CD4-positive, alpha-beta T cell (primary cell): ENCODE measurements around the gene TGM1. TPM values are rescaled to one million over a fixed set of nuclear protein-coding genes. Genes with fewer than 3 reads are reported as not detected.

Experiments used
- ATAC-seq: fragments of 200-7000 bp; cut with Tn5 transposase; one replicate; pipeline ENCODE4 v1.10.0; 2022; ENCODE audit warnings: mild to moderate bottlenecking; ENCODE audit not compliant: poor library complexity
- CTCF ChIA-PET: fragments of 350-600 bp; sonication (Branson Sonifier 250); formaldehyde crosslinking; loops from one replicate; lab custom pipeline; 2021; ENCODE audit warnings: antibody characterized with exemption, inconsistent platforms; lab: Charles Lee
- POLR2A ChIA-PET: fragments of 350-600 bp; sonication (Branson Sonifier 250); formaldehyde crosslinking; loops from one replicate; lab custom pipeline; 2021; ENCODE audit warnings: antibody characterized with exemption, inconsistent platforms; lab: Charles Lee
- DNase-seq, 14 experiments: peaks; one replicate each; pipeline ENCODE4 v3.0.0-alpha.2; 2013 to 2020; ENCODE audit warnings: mixed read lengths in 2 of 14
- H3K27ac ChIP-seq, 2 donors: one replicate each; pipeline versions ENCODE4 v1.5.1 to v1.7.0; 2013; ENCODE audit warnings: low read length in 2 of 2, low read depth in 1 of 2, mild to moderate bottlenecking in 1 of 2
- H3K27me3 ChIP-seq, 2 experiments: 1 replicate in 1 of 2; 2 replicates in 1 of 2; pipeline versions ENCODE4 v1.6.1 to v1.7.0; 2013; ENCODE audit warnings: low read length in 2 of 2, control low read depth in 1 of 2, mild to moderate bottlenecking in 1 of 2, moderate library complexity in 1 of 2; ENCODE audit not compliant: insufficient read depth in 2 of 2, control insufficient read depth in 1 of 2
- H3K36me3 ChIP-seq: one replicate; pipeline ENCODE4 v1.6.1; 2013; ENCODE audit warnings: low read length, control low read depth; ENCODE audit not compliant: insufficient read depth
- H3K4me1 ChIP-seq: one replicate; pipeline ENCODE4 v1.6.1; 2013; ENCODE audit warnings: low read length, control low read depth; ENCODE audit not compliant: insufficient read depth
- H3K4me3 ChIP-seq: one replicate; pipeline ENCODE4 v1.5.1; 2013; ENCODE audit warnings: mild to moderate bottlenecking, low read length, moderate library complexity
- H3K9me3 ChIP-seq, 2 experiments: 1 replicate in 1 of 2; 2 replicates in 1 of 2; pipeline versions ENCODE4 v1.6.1 to v1.7.0; 2013; ENCODE audit warnings: low read length in 2 of 2, mild to moderate bottlenecking in 2 of 2, control low read depth in 1 of 2, moderate library complexity in 1 of 2; ENCODE audit not compliant: control insufficient read depth in 1 of 2, insufficient read depth in 1 of 2
- H3K27ac Mint-ChIP-seq: one replicate; pipeline ENCODE4 v1.8.0; 2020; ENCODE audit warnings: mixed read lengths
- H3K27me3 Mint-ChIP-seq: one replicate; pipeline ENCODE4 v1.8.0; 2021; ENCODE audit warnings: mixed read lengths
- H3K36me3 Mint-ChIP-seq: one replicate; pipeline ENCODE4 v1.8.0; 2021; ENCODE audit warnings: low read depth, mixed read lengths
- H3K4me1 Mint-ChIP-seq: one replicate; pipeline ENCODE4 v1.8.0; 2021; ENCODE audit warnings: low read depth, mixed read lengths
- H3K4me3 Mint-ChIP-seq: one replicate; pipeline ENCODE4 v1.8.0; 2020; ENCODE audit warnings: mild to moderate bottlenecking, mixed read lengths
- H3K9me3 Mint-ChIP-seq: one replicate; pipeline ENCODE4 v1.8.0; 2020; ENCODE audit warnings: mixed read lengths
- intact Hi-C, 2 experiments: fragments of 100-400 bp; cut with DNase I in 1 of 2; cut with micrococcal nuclease in 1 of 2; formaldehyde crosslinking; loops; one replicate each; pipeline versions ENCODE4 v1.15.1 to v1.9.0; 2023 to 2025; cut with DNase I, micrococcal nuclease
- total RNA-seq, 174 experiments: library from RNA in 2 of 174; stranded (reverse) in 2 of 174; gene quantifications; one replicate each; pipeline ENCODE4 v1.2.3 and lab custom pipeline; 2021 to 2026
- TF ChIP-seq, protein P1 (sequence below): fragments of 200-600 bp; IDR thresholded peaks from one replicate; pipeline ENCODE4 v1.8.0; 2022; ENCODE audit warnings: antibody characterized with exemption, mild to moderate bottlenecking

TGM1 gene
- total RNA-seq, 2 experiments from 2014 or later, result 3.5 to 3.9 TPM

DNA sequence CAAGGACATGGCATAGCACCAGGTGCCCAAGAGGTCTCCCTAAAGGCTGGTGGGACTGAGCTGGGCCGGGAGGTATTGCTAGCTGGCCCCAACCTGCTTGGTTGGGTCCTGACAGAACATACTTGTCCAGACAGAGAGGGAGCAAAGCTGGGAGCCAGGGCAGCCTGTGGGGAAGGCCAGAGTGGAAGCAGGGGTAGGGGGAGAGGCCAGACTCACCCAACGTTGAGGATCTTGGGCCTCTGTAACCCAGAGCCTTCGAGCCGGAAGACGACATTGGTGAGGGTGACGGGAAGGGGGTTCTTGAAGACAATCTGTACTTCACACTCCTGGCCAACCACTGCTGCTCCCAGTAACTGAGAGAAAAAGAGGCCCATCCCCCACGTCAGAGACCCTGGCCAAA lies 9.0 kb downstream of the TGM1 start:
- peaks cover 41% of the 10 kb centered on the region for H3K36me3 Mint-ChIP-seq
- no peak for ATAC-seq
- intact Hi-C loops, result no loop called here
- no peaks in the 10 kb centered on the region for H3K9me3 Mint-ChIP-seq
- no peak for DNase-seq
- H3K4me3 Mint-ChIP-seq, result no peak overlapping the region
- no peaks in the 10 kb centered on the region for H3K4me1 ChIP-seq
- H3K27ac Mint-ChIP-seq, result no peak overlapping the region
- no peaks in the 10 kb centered on the region for H3K9me3 ChIP-seq
- H3K4me3 ChIP-seq, result no peak overlapping the region
- peaks cover 9% of the 10 kb centered on the region for H3K4me1 Mint-ChIP-seq
- TF ChIP-seq, protein P1, sequence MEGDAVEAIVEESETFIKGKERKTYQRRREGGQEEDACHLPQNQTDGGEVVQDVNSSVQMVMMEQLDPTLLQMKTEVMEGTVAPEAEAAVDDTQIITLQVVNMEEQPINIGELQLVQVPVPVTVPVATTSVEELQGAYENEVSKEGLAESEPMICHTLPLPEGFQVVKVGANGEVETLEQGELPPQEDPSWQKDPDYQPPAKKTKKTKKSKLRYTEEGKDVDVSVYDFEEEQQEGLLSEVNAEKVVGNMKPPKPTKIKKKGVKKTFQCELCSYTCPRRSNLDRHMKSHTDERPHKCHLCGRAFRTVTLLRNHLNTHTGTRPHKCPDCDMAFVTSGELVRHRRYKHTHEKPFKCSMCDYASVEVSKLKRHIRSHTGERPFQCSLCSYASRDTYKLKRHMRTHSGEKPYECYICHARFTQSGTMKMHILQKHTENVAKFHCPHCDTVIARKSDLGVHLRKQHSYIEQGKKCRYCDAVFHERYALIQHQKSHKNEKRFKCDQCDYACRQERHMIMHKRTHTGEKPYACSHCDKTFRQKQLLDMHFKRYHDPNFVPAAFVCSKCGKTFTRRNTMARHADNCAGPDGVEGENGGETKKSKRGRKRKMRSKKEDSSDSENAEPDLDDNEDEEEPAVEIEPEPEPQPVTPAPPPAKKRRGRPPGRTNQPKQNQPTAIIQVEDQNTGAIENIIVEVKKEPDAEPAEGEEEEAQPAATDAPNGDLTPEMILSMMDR, result no peak
- H3K27me3 ChIP-seq, result no peaks in the 10 kb centered on the region
- no peak overlapping the region for H3K27ac ChIP-seq
- ChIA-PET CTCF (no interaction called here), POLR2A (interaction anchor here (3.6 kb wide), 1 partner anchor 12 kb away, joined by 20 read pairs; the partner anchor contains the start of gene TINF2)
- H3K36me3 ChIP-seq, result peaks cover 33% of the 10 kb centered on the region
- H3K27me3 Mint-ChIP-seq, result no peaks in the 10 kb centered on the region

DNA sequence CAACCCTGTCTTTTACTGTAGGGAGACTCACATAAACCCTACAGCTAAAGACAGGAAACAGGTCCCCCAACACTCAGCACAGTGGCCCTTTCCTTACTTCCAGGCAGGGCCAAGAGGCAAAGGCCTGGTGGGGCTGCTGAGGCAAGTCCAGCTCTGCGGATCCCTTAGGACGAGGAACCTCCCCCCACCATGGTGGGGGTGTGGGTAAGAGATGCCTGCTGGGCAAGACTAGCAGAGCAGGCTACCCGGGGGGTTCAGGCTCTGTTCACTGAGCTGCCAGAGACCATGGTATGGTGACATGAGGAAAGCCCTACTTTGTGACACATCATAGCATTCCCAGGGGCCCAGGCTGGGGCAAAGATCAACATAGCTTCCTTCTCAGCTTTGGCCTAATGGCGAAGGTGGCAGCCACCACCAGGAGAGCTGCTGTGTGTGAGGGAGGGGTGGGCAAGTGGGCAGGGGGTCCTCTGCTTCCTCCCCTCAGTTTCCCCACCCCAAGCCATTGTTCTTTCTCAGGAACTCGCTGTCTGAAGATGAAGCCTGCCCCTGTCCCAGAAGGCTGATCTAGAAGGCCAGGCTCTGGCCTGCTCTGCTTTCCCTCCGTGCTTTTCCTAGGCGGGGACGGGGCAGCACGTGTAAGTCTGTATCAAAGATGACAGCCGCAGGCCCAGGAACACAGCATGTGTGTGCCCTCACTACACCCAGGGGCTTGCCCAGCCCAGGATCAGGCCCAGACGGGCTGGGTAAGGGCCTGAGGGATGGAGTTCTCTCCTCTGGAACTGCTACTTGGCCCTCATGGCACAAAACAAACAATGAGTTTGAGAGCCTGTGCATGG lies 10.5 kb downstream of the TGM1 start:
- TF ChIP-seq, protein P1, result no peak
- Histone ChIP-seq H3K27me3 (no peaks in the 10 kb centered on the region), H3K4me3 (no peak overlapping the region), H3K36me3 (peaks cover 34% of the 10 kb centered on the region), H3K4me1 (peaks cover under 1% of the 10 kb centered on the region), H3K9me3 (no peaks in the 10 kb centered on the region), H3K27ac (no peak overlapping the region)
- H3K9me3 Mint-ChIP-seq, result no peaks in the 10 kb centered on the region
- H3K27ac Mint-ChIP-seq, result no peak overlapping the region
- H3K36me3 Mint-ChIP-seq, result peaks cover 40% of the 10 kb centered on the region
- H3K4me3 Mint-ChIP-seq, result no peak overlapping the region
- ATAC-seq (no peak), DNase-seq (no peak)
- POLR2A ChIA-PET, result interaction anchor here (3.6 kb wide), 1 partner anchor 10 kb away, joined by 20 read pairs; the partner anchor contains the start of gene TINF2
- CTCF ChIA-PET, result interaction anchor here (1.7 to 1.9 kb wide), 2 partner anchors 44 to 55 kb away, joined by 5 read pairs; partner anchors contain the start of gene CIDEB
- intact Hi-C loops, result no loop called here
- no peaks in the 10 kb centered on the region for H3K27me3 Mint-ChIP-seq
- H3K4me1 Mint-ChIP-seq, result peaks cover 13% of the 10 kb centered on the region

DNA sequence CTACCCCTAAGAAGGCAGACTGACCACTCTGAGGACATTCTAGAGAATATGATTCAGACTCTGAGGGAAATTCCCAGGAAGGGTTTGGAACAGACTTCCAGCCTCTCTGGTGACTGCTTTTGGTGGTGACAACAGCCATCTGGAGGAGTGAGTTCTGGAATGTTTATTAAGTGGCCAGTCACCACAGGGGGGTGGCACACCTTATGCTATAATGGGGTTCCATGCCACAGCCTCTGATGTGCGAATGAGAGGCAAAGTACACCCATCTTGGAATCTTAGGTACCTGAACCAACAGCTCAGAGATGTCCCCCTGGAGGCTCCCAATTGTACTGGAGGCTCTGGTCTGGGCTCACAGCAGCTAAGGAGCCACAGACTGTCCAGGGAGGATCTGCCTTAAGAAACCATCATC lies 11.1 kb downstream of the TGM1 start:
- Mint-ChIP-seq H3K9me3 (no peaks in the 10 kb centered on the region), H3K27me3 (no peaks in the 10 kb centered on the region), H3K36me3 (peaks cover 34% of the 10 kb centered on the region), H3K4me3 (no peak overlapping the region), H3K27ac (no peak overlapping the region), H3K4me1 (peaks cover 18% of the 10 kb centered on the region)
- DNase-seq, result no peak
- intact Hi-C loops, result no loop called here
- POLR2A ChIA-PET, result interaction anchor here (1.2 to 3.6 kb wide), 2 partner anchors 9 to 180 kb away, joined by 5 to 20 read pairs; partner anchors contain the start of gene TINF2
- CTCF ChIA-PET, result interaction anchor here (1.7 to 1.9 kb wide), 2 partner anchors 45 to 56 kb away, joined by 5 read pairs; partner anchors contain the start of gene CIDEB
- TF ChIP-seq, protein P1, result no peak
- Histone ChIP-seq H3K36me3 (peaks cover 34% of the 10 kb centered on the region), H3K27ac (no peak overlapping the region), H3K27me3 (no peaks in the 10 kb centered on the region), H3K4me3 (no peak overlapping the region), H3K4me1 (peaks cover 6% of the 10 kb centered on the region), H3K9me3 (no peaks in the 10 kb centered on the region)
- no peak for ATAC-seq
